ENCODE data around the gene ZNF516.

GRCh38 chr18:76506395-76506794 is 11.4 kb upstream of the ZNF516 start:
- no peak for TF ChIP-seq CTCF (tag by site-specific recombination; IDR thresholded peaks at IDR 0.05)
- TF ChIP-seq ZNF239 (tag by site-specific recombination; IDR thresholded peaks at IDR 0.05) = no peak
- no peak for TF ChIP-seq YY1 (tag by site-specific recombination; IDR thresholded peaks at IDR 0.05)
- TF ChIP-seq, protein P1, sequence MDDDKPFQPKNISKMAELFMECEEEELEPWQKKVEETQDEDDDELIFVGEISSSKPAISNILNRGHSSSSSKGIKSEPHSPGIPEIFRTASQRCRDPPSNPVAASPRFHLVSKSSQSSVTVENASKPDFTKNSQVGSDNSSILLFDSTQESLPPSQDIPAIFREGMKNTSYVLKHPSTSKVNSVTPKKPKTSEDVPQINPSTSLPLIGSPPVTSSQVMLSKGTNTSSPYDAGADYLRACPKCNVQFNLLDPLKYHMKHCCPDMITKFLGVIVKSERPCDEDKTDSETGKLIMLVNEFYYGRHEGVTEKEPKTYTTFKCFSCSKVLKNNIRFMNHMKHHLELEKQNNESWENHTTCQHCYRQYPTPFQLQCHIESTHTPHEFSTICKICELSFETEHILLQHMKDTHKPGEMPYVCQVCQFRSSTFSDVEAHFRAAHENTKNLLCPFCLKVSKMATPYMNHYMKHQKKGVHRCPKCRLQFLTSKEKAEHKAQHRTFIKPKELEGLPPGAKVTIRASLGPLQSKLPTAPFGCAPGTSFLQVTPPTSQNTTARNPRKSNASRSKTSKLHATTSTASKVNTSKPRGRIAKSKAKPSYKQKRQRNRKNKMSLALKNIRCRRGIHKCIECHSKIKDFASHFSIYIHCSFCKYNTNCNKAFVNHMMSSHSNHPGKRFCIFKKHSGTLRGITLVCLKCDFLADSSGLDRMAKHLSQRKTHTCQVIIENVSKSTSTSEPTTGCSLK (tag by site-specific recombination; IDR thresholded peaks at IDR 0.05) = no peak
- no peak for TF ChIP-seq ZNF837 (tag by site-specific recombination; IDR thresholded peaks at IDR 0.05)
- TF ChIP-seq, protein P2, sequence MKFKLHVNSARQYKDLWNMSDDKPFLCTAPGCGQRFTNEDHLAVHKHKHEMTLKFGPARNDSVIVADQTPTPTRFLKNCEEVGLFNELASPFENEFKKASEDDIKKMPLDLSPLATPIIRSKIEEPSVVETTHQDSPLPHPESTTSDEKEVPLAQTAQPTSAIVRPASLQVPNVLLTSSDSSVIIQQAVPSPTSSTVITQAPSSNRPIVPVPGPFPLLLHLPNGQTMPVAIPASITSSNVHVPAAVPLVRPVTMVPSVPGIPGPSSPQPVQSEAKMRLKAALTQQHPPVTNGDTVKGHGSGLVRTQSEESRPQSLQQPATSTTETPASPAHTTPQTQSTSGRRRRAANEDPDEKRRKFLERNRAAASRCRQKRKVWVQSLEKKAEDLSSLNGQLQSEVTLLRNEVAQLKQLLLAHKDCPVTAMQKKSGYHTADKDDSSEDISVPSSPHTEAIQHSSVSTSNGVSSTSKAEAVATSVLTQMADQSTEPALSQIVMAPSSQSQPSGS (tag by site-specific recombination; IDR thresholded peaks at IDR 0.05; ENCODE audit: low read depth) = no peak
- TF ChIP-seq ZNF585B (tag by site-specific recombination; IDR thresholded peaks at IDR 0.05) = no peak
- TF ChIP-seq SETDB1 (IDR thresholded peaks at IDR 0.05; ENCODE audit: insufficient read length, low read length) = no peak
- TF ChIP-seq ZNF112 (tag by site-specific recombination; IDR thresholded peaks at IDR 0.05) = no peak
- TF ChIP-seq ZNF274 (IDR thresholded peaks at IDR 0.05; ENCODE audit: low read length) = no peak
- no peak for TF ChIP-seq ZNF274 (tag by site-specific recombination; IDR thresholded peaks at IDR 0.05; ENCODE audit: borderline replicate concordance)
- no peak for TF ChIP-seq PRDM1 (tag by site-specific recombination; IDR thresholded peaks at IDR 0.05)
- no peak for TF ChIP-seq KLF9 (tag by site-specific recombination; IDR thresholded peaks at IDR 0.05; ENCODE audit: low read depth)
- TF ChIP-seq ZBTB1 (tag by site-specific recombination; IDR thresholded peaks at IDR 0.05) = no peak
- no peak for TF ChIP-seq KLF7 (tag by site-specific recombination; IDR thresholded peaks at IDR 0.05; ENCODE audit: borderline replicate concordance)

All from HEK293 (cell line).